Keratinocyte (primary cell): ENCODE results near the gene CACNA2D1. TPM values are rescaled to one million over a fixed set of nuclear protein-coding genes. Genes with fewer than 3 reads are reported as not detected.

Experiments used
- DNase-seq: peaks from one replicate; pipeline ENCODE4 v3.0.0-alpha.2; 2011; ENCODE audit warnings: low read depth, missing footprints, low spot score
- FAIRE-seq: peaks from 2 replicates; lab custom pipeline; 2011; peaks lifted over from hg19 to GRCh38; lab: Jason Lieb, UNC
- H2AFZ ChIP-seq: 2 replicates; pipeline ENCODE4 v1.6.0; 2012; ENCODE audit warnings: low read length, control low read depth, inconsistent platforms; ENCODE audit not compliant: control insufficient read depth
- H3K27ac ChIP-seq: 2 replicates; pipeline ENCODE4 v1.5.1; 2011; ENCODE audit warnings: low read length; ENCODE audit not compliant: control insufficient read depth, insufficient read depth
- H3K27me3 ChIP-seq: 3 replicates; pipeline ENCODE4 v1.6.0; 2011; ENCODE audit warnings: low read length; ENCODE audit not compliant: control insufficient read depth, insufficient read depth; ENCODE audit errors: extremely low read depth
- H3K36me3 ChIP-seq, 2 experiments: 2 replicates in 1 of 2; 3 replicates in 1 of 2; pipeline ENCODE4 v1.5.1; 2011; ENCODE audit warnings: low read length in 2 of 2, mild to moderate bottlenecking in 1 of 2; ENCODE audit not compliant: control insufficient read depth in 2 of 2, insufficient read depth in 2 of 2; ENCODE audit errors: extremely low read depth in 1 of 2
- H3K4me1 ChIP-seq: 3 replicates; pipeline ENCODE4 v1.5.1; 2011; ENCODE audit warnings: low read length; ENCODE audit not compliant: control insufficient read depth, insufficient read depth; ENCODE audit errors: extremely low read depth
- H3K4me2 ChIP-seq: 3 replicates; pipeline ENCODE4 v1.6.0; 2011; ENCODE audit warnings: low read depth, low read length; ENCODE audit not compliant: control insufficient read depth, insufficient read depth; ENCODE audit errors: extremely low read depth
- H3K4me3 ChIP-seq, 3 experiments: fragments of 200-600 bp in 1 of 3; sonication (generic) in 1 of 3; 2 replicates in 2 of 3; 3 replicates in 1 of 3; pipeline ENCODE4 v1.5.1; 2011 to 2016; ENCODE audit warnings: low read length in 3 of 3, mild to moderate bottlenecking in 3 of 3, control low read depth in 2 of 3, inconsistent platforms in 1 of 3, low read depth in 1 of 3, mixed read lengths in 1 of 3, mixed run types in 1 of 3, moderate library complexity in 1 of 3; ENCODE audit not compliant: control insufficient read depth in 2 of 3, insufficient read depth in 2 of 3; ENCODE audit errors: extremely low read depth in 1 of 3
- H3K79me2 ChIP-seq: 2 replicates; pipeline ENCODE4 v1.6.0; 2012; ENCODE audit warnings: low read length; ENCODE audit not compliant: control insufficient read depth, insufficient read depth
- H3K9ac ChIP-seq: 3 replicates; pipeline ENCODE4 v1.6.0; 2011; ENCODE audit warnings: low read length; ENCODE audit not compliant: control insufficient read depth, insufficient read depth; ENCODE audit errors: extremely low read depth
- H3K9me1 ChIP-seq: 3 replicates; pipeline ENCODE4 v1.6.0; 2011; ENCODE audit warnings: low read length; ENCODE audit not compliant: control insufficient read depth, insufficient read depth; ENCODE audit errors: extremely low read depth
- H3K9me3 ChIP-seq: 2 replicates; pipeline ENCODE4 v1.5.1; 2012; ENCODE audit warnings: low read depth, low read length; ENCODE audit not compliant: control insufficient read depth
- H4K20me1 ChIP-seq: 3 replicates; pipeline ENCODE4 v1.6.0; 2011; ENCODE audit warnings: low read length; ENCODE audit not compliant: control insufficient read depth, insufficient read depth; ENCODE audit errors: extremely low read depth
- EZH2 ChIP-seq: IDR thresholded peaks from one replicate; pipeline ENCODE4 v1.6.1; 2012; ENCODE audit warnings: inconsistent platforms, mild to moderate bottlenecking, low read length, moderate library complexity
- dilution Hi-C: fragments of 300-500 bp; cut with MboI; formaldehyde crosslinking; loops from one replicate; pipeline ENCODE4 v1.7.0; 2020; ENCODE audit warnings: low sequenced_read_pairs; ENCODE audit not compliant: extremely low pct_ligation_motif_present
- polyA plus RNA-seq, 5 experiments: library from polyadenylated mRNA; depleted of rRNA in 3 of 5; stranded (reverse) in 3 of 5; stranded (forward) in 1 of 5; unstranded in 1 of 5; fragments of >200 nt; gene quantifications; 1 replicate in 1 of 5; 2 replicates in 3 of 5; 3 replicates in 1 of 5; pipeline versions ENCODE4 v1.2.1 to v1.2.3, GENCODE V29; 2011 to 2012; ENCODE audit warnings: missing spikeins in 2 of 5, low read depth in 1 of 5, low replicate concordance in 1 of 5
- TF ChIP-seq, protein P1 (sequence below), 3 experiments: IDR thresholded peaks in 1 of 3; conservative IDR thresholded peaks in 1 of 3; optimal IDR thresholded peaks in 1 of 3; 2 replicates in 2 of 3; 3 replicates in 1 of 3; pipeline versions ENCODE3 to v1.5.1; 2011; ENCODE audit warnings: low read length in 3 of 3, mild to moderate bottlenecking in 3 of 3, moderate library complexity in 2 of 3, control low read depth in 1 of 3, inconsistent platforms in 1 of 3; ENCODE audit not compliant: insufficient read depth in 2 of 3; ENCODE audit errors: extremely low read depth in 1 of 3

CACNA2D1 gene
- polyA plus RNA-seq, 1 donor (not counting 4 experiments of a cell fraction or from before 2014, with no cell fraction given), result 1.8 TPM

DNA sequence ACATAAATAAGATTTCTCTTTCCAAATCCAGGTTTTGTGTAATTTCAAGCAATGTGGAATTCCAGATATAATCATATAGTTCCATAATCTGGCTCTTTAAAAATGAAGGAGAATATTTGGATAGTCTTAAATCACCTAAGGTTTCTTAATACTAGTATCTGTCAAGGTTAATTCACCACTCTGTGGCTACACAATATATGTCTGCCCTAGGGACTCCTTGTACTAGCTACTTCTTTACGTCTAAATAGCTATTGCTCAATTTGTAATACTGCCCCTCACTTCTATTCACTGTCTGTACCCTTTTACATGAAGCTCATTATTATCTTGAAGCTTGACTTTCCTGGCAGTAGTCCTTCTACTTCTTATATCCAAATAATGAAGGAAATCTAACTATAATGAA lies 47.2 kb downstream of the CACNA2D1 start:
- H3K27me3 ChIP-seq, result no peaks in the 10 kb centered on the region
- TF ChIP-seq, protein P1, sequence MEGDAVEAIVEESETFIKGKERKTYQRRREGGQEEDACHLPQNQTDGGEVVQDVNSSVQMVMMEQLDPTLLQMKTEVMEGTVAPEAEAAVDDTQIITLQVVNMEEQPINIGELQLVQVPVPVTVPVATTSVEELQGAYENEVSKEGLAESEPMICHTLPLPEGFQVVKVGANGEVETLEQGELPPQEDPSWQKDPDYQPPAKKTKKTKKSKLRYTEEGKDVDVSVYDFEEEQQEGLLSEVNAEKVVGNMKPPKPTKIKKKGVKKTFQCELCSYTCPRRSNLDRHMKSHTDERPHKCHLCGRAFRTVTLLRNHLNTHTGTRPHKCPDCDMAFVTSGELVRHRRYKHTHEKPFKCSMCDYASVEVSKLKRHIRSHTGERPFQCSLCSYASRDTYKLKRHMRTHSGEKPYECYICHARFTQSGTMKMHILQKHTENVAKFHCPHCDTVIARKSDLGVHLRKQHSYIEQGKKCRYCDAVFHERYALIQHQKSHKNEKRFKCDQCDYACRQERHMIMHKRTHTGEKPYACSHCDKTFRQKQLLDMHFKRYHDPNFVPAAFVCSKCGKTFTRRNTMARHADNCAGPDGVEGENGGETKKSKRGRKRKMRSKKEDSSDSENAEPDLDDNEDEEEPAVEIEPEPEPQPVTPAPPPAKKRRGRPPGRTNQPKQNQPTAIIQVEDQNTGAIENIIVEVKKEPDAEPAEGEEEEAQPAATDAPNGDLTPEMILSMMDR (optimal IDR thresholded peaks at IDR 0.05 in 1 of 3, IDR thresholded peaks at IDR 0.05 in 1 of 3, conservative IDR thresholded peaks at IDR 0.05 in 1 of 3; ENCODE audit: extremely low read depth in 1 of 3, insufficient read depth in 2 of 3, low read length in 3 of 3), result no peak
- no peak for TF ChIP-seq EZH2
- H3K4me3 ChIP-seq, result no peak overlapping the region
- H3K27ac ChIP-seq, result no peak overlapping the region
- H3K9me3 ChIP-seq, result no peaks in the 10 kb centered on the region
- no peaks in the 10 kb centered on the region for H4K20me1 ChIP-seq
- FAIRE-seq (no peak), DNase-seq (no peak)
- no peaks in the 10 kb centered on the region for H3K36me3 ChIP-seq
- H2AFZ ChIP-seq, result no peak overlapping the region
- H3K9me1 ChIP-seq, result no peaks in the 10 kb centered on the region
- H3K4me1 ChIP-seq, result no peaks in the 10 kb centered on the region
- no peaks in the 10 kb centered on the region for H3K79me2 ChIP-seq
- H3K9ac ChIP-seq, result no peak overlapping the region
- H3K4me2 ChIP-seq, result no peak overlapping the region
- dilution Hi-C loops, result no loop called here

DNA sequence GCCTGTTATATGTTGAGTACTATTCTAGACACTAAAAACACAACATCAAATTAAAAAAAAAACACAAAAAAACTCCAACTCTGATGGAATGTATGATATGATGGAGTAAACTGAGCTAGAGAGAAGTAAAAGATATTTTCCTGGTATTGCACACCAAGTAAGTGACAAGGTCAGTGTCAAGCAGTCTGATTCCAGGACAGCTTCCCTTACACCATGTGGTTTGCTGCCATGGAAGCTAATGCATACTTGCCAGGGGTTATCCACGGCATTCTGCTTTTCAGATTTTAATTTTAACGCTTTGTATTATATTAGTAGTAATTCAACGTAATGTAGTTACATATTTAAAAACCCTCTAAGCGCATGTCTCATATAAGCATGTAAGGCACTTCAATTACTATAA lies 48.4 kb downstream of the CACNA2D1 start:
- Histone ChIP-seq H3K27me3 (no peaks in the 10 kb centered on the region), H3K9me3 (no peaks in the 10 kb centered on the region), H3K9me1 (no peaks in the 10 kb centered on the region), H2AFZ (no peak overlapping the region), H3K79me2 (no peaks in the 10 kb centered on the region), H3K4me3 (no peak overlapping the region), H3K4me2 (no peak overlapping the region), H3K4me1 (no peaks in the 10 kb centered on the region), H3K36me3 (no peaks in the 10 kb centered on the region), H4K20me1 (no peaks in the 10 kb centered on the region), H3K9ac (no peak overlapping the region), H3K27ac (no peak overlapping the region)
- DNase-seq, result no peak
- dilution Hi-C loops, result no loop called here
- TF ChIP-seq EZH2, result no peak
- TF ChIP-seq, protein P1 (optimal IDR thresholded peaks at IDR 0.05 in 1 of 3, IDR thresholded peaks at IDR 0.05 in 1 of 3, conservative IDR thresholded peaks at IDR 0.05 in 1 of 3; ENCODE audit: extremely low read depth in 1 of 3, insufficient read depth in 2 of 3, low read length in 3 of 3), result no peak
- FAIRE-seq, result no peak
